ENCODE results near the gene PANX2.
"Not testable (repeated sequence)": the region's sequence is repeated elsewhere in the genome, so short reads cannot be mapped to it uniquely, and the experiment has no call there.

Gene PANX2

DNA sequence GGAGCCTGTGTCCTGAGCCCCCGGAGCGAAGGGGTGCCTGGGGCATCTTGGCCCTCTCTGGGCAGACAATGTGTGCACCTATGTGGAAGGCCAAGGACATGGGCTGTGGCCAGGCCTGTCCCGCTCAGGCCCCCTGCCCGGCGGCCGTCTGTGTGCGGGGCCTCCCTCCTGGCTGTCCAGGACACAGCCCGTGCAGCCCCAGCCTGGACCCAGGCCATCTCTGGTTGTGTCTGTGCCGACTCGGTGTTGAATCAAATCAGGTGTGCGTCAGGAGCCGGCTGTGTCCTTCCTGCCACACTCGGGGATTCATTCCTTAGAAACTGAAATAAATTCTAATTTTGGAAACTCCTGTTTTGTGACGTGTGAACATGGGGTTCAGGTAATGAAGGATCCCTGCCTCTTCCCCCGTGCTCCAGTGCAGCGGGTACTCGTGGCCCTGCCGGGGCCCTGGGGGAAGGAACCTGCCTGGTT is 28.8 kb downstream of the PANX2 start:
- no peak for DNase-seq (ENCODE audit: low spot score)

DNA sequence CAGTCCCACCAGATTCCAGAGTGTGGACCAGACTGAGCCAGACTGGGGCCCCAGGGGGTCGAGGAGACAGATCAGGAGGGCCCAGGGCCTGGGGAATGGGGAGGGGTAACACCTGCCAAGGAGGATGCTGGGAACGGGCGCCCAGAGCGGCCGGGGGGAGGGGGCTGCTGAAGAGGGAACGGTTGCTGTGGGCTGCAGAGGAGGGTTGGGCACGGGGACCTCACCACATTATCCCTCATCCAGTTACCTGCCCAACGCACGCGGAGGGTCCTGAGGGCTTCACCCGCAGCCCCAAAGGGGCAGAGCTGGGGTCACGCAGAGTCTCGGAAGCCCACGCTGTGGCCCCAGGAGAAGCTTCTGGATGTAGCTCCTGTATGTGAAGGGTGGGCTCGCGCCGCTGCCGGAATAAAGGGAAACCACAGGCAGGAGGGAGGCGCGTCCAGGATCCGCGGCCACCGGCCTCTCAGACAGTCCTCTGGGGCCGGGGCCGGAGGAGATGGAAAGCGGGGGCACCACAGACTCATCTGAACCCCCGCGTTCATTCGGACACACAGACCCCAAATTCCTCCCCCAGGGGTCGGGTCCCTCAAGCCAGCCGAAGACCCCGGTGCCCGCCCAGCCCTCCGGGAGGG is 29.4 kb downstream of the PANX2 start:
- DNase-seq (ENCODE audit: low spot score): no peak

DNA sequence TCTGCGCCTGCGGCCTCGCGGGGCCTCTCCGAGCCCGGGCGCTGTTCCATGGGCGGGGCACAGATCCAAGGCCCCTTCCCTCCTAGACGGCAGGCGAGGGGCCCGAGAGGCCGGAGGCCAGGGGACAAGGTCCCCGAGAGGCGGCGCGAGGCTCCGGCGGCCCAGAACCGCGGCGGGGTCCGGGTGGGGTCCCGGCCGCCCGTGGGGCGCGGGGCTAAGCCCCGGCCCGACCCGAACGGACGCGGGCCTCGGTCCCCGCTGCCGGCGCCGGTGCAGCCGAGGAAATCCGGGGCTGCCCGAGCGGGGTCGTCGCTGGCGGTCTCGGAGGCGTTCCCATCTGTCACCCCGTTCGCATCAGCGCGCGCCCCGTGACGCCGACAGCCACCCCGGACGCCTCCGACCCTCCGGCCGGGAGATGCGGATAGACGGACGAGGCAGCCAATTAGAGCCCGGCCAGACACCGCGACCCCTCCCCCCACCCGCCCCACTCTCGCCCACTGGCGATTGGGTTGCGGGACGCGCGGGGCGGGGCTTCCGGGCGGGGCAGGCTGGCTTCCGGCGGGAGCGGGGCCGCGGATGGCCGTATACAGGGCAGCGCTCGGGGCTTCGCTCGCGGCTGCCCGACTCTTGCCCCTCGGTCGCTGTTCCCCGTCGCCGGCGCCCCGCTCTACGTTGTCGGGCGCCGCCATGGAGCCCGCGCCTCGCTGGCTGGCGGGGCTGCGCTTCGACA is 30.1 kb downstream of the PANX2 start, which contains the start of gene SELENOO:
Gene SELENOO (plus strand): TSS at position 551 of the 730 bp plus-strand sequence. CDS start 26 bp downstream, at position 577.
- DNase-seq (ENCODE audit: low spot score): peak; percentile 72

DNA sequence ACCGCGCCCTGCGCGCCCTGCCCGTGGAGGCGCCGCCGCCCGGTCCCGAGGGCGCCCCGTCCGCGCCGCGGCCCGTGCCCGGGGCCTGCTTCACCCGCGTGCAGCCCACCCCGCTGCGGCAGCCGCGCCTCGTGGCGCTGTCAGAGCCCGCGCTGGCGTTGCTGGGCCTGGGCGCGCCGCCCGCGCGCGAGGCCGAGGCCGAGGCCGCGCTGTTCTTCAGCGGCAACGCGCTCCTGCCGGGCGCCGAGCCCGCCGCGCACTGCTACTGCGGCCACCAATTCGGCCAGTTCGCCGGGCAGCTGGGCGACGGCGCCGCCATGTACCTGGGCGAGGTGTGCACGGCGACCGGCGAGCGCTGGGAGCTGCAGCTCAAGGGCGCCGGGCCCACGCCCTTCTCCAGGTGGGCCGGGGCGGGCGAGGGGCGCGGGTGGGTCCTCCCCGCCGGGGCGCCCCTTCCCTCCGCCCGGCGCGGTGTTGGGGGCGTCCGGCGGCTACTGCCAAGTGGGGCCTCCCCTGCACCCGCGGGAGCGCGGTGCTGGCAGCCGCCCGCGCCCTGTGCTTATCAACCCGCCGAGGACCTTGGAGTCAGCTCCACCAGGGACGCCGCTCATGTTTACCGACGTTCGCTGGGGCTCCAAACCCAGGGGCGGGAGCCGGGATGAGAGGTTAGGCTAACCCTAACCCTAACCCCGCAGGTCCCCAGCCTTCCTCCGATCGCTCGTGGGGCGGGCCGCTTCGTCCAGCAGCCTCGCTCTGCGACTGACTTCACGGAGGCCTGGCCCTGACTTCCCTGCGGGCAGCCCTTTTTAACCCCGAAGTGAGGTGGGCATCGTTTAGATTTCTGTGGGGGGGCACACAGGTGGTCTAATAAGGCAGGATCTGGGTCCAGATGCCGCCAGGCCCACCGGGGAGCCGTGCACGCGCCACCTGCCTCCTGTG is 30.9 kb downstream of the PANX2 start:
- DNase-seq (ENCODE audit: low spot score): no peak

DNA sequence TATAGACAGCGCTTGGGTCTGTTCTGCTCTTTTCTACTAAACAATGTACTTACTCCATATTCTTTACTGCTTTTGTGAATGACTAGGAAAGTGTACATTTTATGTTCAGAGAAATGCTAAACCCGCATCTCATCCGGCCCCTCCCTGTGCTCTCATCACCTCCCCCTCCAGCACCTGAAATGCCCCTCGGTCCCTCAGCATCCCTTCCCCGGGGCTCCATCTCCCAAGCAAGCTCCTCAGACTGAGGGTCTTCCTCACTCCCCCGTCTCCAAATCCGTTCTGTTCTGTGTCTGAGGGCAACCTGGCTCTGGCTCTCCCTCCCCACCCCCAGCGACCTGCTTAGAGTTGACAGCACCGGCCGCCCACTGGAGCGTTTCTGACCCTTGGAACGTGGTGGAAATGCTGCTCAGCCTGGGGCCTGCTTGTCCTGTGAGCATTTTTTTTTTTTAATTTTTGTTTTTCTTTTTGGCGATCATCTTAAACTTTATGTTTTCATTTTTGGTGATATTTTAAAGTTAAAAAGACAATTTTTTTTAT is 31.7 kb downstream of the PANX2 start:
- no peak for DNase-seq (ENCODE audit: low spot score)

DNA sequence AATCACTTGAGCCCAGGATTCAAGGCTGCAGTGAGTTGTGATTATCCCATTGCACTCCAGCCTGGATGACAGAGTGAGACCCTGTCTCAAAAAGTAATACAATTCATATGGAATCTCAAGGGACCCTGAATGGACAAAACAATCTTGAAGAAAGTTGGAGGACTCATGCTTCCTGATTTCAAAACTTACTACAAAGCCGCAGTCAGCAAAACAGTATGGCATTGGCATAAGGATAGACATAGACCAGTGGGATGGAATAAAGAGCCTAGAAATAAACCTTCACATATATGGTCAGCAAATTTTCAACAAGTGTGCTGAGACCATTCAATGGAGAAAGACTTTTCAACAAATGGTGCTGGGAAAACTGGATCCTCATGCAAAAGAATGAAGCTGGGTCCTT is 32.8 kb downstream of the PANX2 start:
- DNase-seq (ENCODE audit: low spot score): no peak

DNA sequence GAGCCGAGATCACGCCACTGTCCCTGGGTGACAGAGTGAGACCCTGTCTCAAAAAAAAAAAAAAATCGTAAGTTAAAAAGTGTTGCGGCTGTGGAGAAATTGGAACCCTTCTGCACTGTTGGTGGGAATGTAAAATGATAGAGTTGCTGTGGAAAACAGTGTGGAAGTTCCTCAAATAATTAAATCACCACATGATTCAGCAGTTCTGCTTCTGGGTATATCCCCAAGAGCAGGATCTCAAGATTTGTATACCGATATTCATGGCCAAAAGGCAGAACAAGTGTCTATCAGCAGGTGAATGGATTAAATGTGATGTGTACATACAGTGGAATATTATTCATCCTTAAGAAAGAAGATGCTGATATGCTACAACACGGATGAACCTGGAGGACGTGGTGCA is 34.0 kb downstream of the PANX2 start:
- DNase-seq (ENCODE audit: low spot score): no peak

DNA sequence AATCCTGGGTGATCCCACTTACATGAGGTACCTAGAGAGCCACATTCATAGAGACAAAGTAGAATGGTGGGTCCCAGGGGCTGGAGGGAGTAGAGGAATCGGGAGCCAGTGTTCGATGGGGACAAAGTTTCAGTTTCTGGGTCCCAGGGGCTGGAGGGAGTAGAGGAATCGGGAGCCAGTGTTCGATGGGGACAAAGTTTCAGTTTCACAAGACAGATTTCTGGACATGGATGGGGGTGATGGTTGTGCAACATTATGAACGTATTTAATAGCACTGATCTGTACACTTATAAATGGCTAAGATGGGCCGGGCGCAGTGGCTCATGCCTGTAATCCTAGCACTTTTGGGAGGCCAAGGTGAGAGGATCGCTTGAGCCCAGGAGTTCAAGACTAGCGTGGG is 34.5 kb downstream of the PANX2 start:
- DNase-seq (ENCODE audit: low spot score): not testable (repeated sequence)

DNA sequence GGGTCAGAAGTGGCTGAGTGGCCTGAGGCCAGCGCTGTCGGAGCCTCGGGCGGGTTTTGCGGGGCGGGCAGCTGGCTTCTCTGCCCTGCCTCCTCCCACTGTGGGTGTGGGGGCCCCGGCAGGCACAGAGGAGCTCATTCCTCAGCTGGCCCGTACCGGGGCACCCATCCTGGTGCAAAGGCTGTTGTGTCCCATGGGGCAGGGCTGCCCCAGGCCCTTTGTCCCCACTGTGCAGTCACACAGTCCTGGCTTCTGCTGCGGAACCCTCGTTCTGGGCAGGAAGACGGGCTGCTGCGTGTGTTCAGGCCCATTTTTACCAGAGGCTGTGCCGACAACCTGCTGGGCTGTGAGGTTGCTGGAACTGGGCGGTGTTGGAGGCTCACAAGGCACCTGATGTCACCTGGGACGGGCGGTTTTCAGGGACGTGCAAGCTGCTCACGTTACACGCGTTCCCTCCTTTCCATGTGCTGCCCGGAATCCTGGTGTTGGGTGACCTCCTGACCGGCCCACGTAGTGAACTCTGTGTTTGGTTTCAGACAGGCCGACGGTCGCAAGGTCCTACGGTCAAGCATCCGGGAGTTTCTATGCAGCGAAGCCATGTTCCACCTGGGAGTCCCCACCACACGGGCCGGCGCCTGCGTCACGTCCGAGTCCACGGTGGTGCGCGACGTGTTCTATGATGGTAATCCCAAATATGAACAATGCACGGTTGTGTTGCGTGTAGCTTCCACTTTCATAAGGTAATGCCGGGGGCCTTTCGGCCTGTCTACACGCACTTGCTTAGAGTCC is 35.4 kb downstream of the PANX2 start:
- DNase-seq (ENCODE audit: low spot score): no peak

DNA sequence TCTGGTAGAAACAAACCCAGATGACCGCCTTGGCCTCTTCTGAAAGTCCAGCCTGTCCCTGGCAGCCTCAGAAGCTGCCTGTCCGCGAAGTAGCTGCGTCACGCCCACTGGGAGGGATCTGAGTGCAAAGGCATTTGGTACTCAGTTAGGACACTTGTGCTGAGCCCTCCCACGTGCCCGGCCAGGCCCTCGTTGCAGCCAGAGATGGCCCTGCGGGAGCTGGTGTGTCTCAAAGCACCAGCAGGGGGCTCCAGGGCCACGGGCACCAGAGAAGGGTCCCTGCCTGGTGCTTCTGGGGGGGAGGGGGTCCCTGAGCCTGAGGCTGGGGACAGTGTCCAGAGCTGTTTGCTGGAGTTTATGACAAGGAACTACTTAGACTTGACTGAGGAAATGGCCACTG is 36.1 kb downstream of the PANX2 start:
- peak; percentile 36 for DNase-seq (ENCODE audit: low spot score)

DNA sequence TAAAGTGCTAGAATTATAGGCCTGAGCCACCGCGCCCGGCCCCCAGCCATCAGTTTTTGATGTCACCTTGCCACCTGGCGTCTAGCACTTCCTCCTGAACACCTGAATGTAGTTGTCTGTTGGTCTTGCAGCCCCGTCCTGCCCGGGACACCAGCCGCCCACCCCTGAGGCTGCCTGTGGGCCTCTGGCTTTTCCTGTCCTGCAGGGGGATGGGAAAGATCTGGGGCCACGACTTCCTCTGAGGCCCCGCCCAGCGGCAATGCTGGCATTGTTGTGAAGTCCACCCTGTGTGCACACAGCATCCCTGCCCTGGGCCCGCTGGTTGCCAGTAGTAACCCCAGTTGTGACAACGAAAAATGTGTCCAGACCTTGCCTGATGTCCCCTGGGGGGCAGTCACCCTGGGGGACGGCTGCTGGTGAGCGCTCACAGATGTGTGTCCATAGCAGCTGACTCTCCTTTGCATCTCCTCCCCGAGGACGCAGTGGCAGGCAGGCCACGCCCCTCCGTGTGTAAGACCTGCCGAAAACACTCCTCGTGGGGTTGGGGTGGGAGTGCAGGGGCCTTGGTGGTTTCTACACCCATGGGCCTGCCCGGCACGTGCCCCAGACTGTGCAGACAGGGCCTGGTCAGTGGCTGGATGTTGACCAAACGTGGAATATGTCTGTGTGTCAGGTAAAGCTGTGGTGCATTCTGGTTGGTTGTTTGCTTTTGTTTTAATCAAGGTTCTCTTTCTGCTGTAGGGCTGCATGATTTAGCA is 37.0 kb downstream of the PANX2 start:
- no peak for DNase-seq (ENCODE audit: low spot score)

DNA sequence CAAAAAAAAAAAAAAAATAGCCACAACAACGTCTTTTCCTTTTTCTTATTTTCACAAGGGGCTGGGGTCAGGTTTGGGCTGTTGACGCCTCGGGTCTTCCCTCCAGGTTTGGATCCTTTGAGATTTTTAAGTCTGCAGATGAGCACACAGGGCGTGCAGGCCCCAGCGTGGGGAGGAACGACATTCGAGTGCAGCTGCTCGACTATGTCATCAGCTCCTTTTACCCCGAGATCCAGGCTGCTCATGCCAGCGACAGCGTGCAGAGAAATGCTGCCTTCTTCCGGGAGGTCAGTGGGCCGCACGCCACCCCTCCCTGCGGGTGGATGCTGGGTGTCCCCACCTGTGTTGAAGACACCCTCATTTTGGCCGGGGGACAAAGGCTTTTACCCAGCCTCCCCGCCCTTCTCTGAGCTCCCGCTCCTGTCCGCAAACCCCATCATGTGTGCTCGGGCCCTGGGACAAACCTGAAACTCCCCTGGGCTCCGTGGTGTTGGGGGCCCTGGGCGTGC is 38.0 kb downstream of the PANX2 start:
- no peak for DNase-seq (ENCODE audit: low spot score)

DNA sequence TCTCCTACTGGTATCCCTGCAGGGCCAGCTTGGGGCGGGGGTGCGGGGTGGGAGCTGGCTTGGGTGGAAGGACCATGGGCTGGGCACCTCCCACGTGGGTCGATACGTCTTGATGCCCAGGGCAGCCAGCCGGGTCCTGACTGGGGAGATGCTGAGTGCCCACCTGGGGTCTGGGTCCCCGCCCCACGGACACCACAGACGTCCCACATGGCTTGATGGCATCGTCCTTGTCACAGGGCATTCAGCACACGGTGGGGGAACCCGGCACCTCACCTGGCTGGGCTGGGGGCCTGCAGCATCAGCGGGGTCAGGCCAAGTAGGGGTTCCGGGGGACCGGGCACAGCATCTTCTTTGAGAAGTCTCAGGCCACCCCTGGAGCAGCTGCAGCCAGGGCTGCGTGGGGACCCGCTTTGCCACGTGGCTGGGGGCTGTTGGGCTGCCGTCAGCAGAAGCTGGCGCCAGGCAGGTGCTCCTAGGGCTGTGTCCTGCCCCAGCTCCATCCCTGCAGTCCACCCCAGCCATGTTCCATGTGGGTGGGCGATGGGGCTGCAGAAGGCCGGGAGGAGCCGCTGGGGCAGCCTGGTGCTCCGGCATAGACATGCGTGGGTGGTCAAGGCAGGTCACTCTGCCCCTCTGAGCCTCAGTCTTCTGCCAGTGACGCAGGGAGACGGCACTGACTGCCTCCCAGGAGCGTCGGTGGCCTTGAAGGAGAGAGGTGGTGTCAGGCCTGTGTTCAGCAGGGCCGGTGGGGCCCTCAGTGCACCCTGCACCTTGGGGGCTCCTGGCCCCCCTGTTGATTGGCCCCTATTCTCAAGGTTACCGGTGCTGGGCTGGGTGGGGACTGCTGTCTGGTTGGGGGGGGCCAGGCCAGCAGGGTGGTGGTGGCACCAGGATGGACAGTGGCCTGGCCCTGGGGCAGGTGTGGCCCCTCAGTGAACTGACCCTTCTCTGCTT is 38.7 kb downstream of the PANX2 start:
- no peak for DNase-seq (ENCODE audit: low spot score)

DNA sequence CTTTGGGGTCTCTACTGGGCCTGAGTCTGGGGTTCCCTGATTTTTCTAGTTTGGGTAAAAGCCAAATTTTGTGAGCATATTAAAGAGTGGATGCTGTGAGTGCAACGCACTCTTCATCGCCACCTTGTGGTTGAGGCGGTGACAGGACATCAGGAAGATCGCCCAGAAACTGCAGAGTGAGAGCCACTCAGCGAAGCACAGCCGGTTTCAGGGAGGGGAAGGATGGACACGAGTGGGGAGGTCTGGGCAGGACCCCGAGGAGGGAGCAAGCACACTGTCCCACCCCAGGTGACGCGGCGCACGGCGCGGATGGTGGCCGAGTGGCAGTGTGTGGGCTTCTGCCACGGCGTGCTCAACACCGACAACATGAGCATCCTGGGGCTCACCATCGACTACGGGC is 39.4 kb downstream of the PANX2 start:
- DNase-seq (ENCODE audit: low spot score): peak; percentile 17

DNA sequence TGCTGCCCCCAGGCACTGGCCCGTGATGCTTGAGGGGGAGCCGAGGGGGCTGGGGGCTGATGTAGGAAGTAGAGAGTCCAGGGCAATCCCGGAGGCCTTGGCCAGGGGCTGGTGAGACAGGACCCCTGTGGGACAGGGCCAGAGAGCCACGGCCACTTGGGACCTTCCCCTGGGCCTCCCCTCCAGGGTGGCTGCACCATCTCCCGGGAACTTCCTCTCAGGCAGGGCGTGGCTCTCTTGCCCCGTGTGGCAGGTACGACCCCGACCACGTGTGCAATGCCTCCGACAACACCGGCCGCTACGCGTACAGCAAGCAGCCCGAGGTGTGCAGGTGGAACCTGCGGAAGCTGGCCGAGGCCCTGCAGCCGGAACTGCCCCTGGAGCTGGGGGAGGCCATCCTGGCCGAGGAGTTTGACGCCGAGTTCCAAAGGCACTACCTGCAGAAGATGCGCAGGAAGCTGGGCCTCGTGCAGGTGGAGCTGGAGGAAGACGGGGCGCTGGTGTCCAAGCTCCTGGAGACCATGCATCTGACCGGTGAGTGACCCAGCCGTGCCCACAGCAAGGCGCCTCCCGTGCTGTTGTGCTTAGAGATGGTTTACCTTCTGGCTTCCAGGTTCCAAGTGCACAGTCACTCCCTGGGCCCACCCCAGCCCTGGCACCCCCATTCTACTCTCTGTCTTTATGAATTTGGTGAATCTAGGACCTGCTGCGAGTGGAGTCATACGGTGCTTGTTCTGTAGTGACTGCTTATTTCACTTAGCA is 40.0 kb downstream of the PANX2 start:
- DNase-seq (ENCODE audit: low spot score): no peak

DNA sequence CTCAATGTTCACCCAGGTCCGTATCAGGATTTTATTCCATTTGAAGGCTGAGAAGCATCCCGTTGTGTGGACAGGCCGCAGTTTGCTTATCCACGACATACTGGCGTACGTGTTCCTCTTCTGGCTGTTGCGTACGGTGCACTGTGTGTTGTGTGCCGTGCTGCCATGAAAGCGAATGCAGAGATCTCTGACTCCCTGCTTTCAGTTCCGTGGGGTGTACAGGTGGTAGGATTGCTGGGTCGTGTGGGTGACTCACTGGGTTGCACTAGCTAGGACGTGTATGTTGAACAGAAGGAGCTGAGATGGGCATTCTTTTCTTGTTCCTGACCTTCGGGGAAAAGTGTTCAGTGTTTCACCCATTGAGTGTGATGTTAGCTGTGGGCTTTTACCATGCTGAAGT is 40.6 kb downstream of the PANX2 start:
- DNase-seq (ENCODE audit: low spot score): no peak

DNA sequence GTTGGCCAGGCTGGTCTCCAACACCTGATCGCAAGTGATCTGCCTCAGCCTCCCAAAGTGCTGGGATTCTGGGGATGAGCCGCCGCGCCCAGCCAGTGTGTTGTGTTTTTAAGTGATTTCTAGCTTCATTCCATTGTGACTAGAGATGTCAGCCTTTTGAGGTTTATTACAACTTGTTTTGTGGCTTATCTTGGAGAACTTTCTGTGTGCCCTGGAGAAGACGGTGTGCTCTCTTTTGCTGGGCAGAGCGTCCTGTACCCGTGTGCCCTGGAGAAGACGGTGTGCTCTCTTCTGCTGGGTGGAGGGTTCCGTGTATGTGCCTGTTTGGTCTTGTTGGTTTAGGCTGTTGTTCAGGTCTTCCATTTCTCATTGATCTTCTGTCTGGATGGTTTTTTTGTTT is 42.7 kb downstream of the PANX2 start:
- no peak for DNase-seq (ENCODE audit: low spot score)

DNA sequence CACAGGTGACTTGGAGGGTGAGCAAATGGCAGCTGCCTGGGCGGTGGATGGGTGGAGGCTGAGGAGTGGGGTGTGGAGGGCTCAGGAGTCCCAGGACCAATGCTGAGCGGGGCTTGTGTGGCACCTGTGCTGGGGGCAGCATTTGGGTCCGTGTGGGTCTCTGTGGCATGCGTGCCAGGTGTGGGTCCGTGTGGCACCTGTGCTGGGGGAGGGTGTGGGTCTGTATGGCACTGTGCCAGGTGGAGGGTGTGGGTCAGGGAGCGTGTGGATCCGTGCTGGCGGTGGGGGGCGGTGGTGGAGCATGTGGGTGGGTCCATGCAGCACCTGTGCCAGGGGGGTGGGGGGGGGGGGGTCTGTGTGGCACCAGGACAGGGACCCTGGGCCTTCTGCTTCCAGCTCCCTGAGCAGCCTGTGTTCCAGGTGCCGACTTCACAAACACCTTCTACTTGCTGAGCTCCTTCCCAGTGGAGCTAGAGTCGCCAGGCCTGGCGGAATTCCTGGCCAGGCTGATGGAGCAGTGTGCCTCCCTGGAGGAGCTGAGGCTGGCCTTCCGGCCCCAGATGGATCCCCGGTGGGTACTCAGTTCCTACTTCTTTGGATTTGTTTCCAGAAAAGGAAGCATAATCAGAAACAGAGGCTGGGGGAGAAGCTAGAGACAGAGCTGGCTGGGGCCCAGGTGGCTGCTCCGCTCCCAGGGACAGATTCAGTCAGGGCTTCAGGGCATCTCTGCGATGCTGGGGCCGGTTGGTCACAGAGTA is 44.9 kb downstream of the PANX2 start:
- DNase-seq (ENCODE audit: low spot score): no peak
